GM12892 (cell line): Measurements from ENCODE around the gene NFASC.

Source experiments
- POLR2A ChIP-seq: IDR thresholded peaks from 2 replicates; pipeline ENCODE4 v1.6.1; 2011; ENCODE audit warnings: low read depth, low read length, control low read depth
- POLR2AphosphoS5 ChIP-seq: IDR thresholded peaks from 2 replicates; pipeline ENCODE4 v1.6.1; 2011; ENCODE audit warnings: low read depth, low read length, control low read depth

DNA sequence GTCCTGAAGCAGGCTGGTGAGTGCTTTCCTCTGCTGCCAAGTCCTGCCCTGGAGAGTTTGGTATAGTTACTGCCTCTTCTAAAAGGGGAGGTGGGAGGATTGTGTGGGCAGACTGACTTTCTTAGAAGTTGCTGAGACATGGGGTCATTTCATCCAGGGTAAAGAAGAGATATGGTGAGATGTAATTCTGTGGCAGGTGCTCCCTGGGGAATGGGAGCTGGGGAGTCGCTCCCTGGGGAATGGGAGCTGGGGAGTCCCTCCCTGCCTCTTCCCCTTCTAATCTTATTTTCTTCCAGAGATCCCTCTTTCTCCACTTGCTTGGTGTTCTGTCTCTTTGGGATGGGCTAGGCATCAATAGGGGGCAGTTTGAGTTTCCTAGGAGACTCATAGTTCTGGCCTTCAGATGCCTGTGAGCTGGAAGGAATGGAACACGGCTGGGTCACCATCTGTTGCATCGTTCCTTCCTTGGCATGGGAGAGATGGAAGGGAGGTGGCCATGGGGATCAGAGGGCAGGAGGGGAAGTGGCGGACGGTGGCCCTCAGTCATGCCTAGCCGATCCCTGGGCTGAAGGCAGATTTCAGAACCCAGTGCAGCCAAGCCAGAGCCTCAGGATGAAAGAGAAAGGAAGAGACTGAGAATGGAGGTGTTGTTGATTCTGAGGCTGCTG is 59.0 kb downstream of the NFASC start:
- TF ChIP-seq POLR2AphosphoS5 (no peak), POLR2A (no peak)
